ENCODE measurements around the gene DCTPP1. TPM values are rescaled to one million over a fixed set of nuclear protein-coding genes. Genes with fewer than 3 reads are reported as not detected.
"Not testable (repeated sequence)": the region's sequence is repeated elsewhere in the genome, so short reads cannot be mapped to it uniquely, and the experiment has no call there.

DCTPP1 gene
- total and polyA plus RNA-seq, 4 donors: 18.1 to 49.5 (median 35.3) TPM

DNA sequence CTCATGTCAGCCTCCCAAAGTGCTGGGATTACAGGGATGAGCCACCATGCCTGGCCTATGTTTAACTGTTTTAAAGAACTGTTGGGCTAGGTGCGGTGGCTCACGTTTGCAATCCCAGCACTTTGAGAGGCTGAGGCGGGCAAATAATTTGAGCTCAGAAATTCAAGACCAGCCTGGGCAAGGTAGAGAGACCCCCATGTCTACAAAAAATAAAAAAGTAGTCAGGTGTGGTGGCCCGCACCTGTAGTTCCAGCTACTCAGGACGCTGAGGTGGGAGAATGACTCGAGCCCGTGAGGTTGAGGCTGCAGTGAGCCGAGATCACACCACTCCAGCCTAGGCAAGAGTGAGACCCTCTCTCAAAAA lies 40.8 kb upstream of the DCTPP1 start:
- Histone ChIP-seq H3K4me3 (ENCODE audit: low read depth, low read length) (no peak overlapping the region), H3K27me3 (ENCODE audit: control insufficient read depth, insufficient read depth, low read length) (peaks cover 27% of the 10 kb centered on the region), H3K27ac (ENCODE audit: low read depth, low read length) (no peak overlapping the region), H3K4me1 (ENCODE audit: control insufficient read depth, insufficient read depth, low read length) (no peaks in the 10 kb centered on the region), H3K36me3 (ENCODE audit: control insufficient read depth, insufficient read depth, low read length) (no peaks in the 10 kb centered on the region), H3K9me3 (ENCODE audit: control insufficient read depth, insufficient read depth, low read length) (no peaks in the 10 kb centered on the region)
- 88% methylated on average over 5 of the region's 8 CpGs for WGBS (ENCODE audit: insufficient coverage)
- DNase-seq (ENCODE audit: low read depth in 4 of 6, low spot score in 6 of 6): no peak

DNA sequence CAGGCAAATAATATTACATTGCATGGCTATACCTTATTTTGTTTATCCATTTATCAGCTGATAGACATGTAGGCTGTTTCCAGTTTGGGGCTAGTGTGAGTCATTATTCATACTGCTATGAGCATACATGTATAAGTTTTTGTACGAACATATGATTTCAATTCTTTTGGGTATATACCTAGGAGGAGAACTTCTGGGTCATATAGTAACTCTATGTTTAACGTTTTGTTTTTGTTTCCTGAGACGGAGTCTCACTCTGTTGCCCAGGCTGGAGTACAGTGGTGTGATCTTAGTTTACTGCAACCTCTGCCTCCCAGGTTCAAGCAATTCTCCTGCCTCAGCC lies 40.3 kb upstream of the DCTPP1 start:
- H3K36me3 ChIP-seq (ENCODE audit: control insufficient read depth, insufficient read depth, low read length): no peaks in the 10 kb centered on the region
- DNase-seq (ENCODE audit: low read depth in 4 of 6, low spot score in 6 of 6): no peak
- no peaks in the 10 kb centered on the region for H3K4me1 ChIP-seq (ENCODE audit: control insufficient read depth, insufficient read depth, low read length)
- H3K27ac ChIP-seq (ENCODE audit: low read depth, low read length): no peak overlapping the region
- no peak overlapping the region for H3K4me3 ChIP-seq (ENCODE audit: low read depth, low read length)
- H3K27me3 ChIP-seq (ENCODE audit: control insufficient read depth, insufficient read depth, low read length): peaks cover 24% of the 10 kb centered on the region
- H3K9me3 ChIP-seq (ENCODE audit: control insufficient read depth, insufficient read depth, low read length): no peaks in the 10 kb centered on the region
- WGBS (ENCODE audit: insufficient coverage): no CpG with 5 or more reads among the region's 3 CpGs

DNA sequence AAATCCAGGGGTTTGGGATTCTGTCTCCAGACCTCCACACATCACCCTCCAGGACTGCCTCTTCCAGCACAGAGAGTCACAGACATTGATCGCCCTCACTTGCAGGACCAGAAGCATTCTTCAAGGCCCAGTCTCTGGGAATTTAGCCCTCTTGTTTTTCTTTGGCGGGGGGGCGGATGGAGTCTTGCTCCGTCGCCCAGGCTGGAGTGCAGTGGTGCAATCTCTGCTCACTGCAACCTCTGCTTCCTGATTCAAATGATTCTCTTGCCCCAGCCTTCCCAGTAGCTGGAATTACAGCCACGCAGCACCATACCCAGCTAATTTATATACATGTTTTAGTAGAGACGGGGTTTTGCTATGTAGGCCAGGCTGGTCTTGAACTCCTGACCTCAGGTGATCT lies 34.2 kb upstream of the DCTPP1 start:
- 90% methylated on average over 6 of the region's 7 CpGs for WGBS (ENCODE audit: insufficient coverage)
- no peak overlapping the region for H3K4me3 ChIP-seq (ENCODE audit: low read depth, low read length)

DNA sequence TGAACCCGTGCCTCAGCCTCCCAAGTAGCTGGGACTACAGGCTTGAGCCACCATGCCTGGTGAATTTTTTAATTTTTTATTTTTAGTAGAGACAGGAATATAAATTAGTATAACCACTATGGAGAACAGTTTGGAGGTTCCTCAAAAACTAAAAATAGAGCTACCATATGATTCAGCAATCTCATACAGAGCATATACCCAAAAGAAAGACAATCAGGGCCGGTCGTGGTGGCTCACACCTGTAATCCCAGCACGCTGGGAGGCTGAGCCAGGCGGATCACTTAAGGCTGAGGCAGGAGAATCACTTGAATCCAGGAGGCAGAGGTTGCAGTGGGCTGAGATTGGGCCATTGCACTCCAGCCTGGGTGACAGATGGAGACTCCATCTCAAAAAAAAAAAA lies 31.6 kb upstream of the DCTPP1 start:
- 90% methylated on average over 2 of the region's 5 CpGs for WGBS (ENCODE audit: insufficient coverage)
- H3K4me1 ChIP-seq (ENCODE audit: control insufficient read depth, insufficient read depth, low read length); H3K27ac ChIP-seq (ENCODE audit: low read depth, low read length); H3K36me3 ChIP-seq (ENCODE audit: control insufficient read depth, insufficient read depth, low read length); H3K4me3 ChIP-seq (ENCODE audit: low read depth, low read length); H3K27me3 ChIP-seq (ENCODE audit: control insufficient read depth, insufficient read depth, low read length); DNase-seq (ENCODE audit: low read depth in 4 of 6, low spot score in 6 of 6); H3K9me3 ChIP-seq (ENCODE audit: control insufficient read depth, insufficient read depth, low read length): not testable (repeated sequence)

More for the DNA sequence above, 34.2 kb upstream of the DCTPP1 start:
- no peak for DNase-seq (ENCODE audit: low read depth in 4 of 6, low spot score in 6 of 6)
- H3K36me3 ChIP-seq (ENCODE audit: control insufficient read depth, insufficient read depth, low read length): no peaks in the 10 kb centered on the region
- no peaks in the 10 kb centered on the region for H3K9me3 ChIP-seq (ENCODE audit: control insufficient read depth, insufficient read depth, low read length)
- H3K4me1 ChIP-seq (ENCODE audit: control insufficient read depth, insufficient read depth, low read length): no peaks in the 10 kb centered on the region
- H3K27ac ChIP-seq (ENCODE audit: low read depth, low read length): no peak overlapping the region
- H3K27me3 ChIP-seq (ENCODE audit: control insufficient read depth, insufficient read depth, low read length): no peaks in the 10 kb centered on the region

DNA sequence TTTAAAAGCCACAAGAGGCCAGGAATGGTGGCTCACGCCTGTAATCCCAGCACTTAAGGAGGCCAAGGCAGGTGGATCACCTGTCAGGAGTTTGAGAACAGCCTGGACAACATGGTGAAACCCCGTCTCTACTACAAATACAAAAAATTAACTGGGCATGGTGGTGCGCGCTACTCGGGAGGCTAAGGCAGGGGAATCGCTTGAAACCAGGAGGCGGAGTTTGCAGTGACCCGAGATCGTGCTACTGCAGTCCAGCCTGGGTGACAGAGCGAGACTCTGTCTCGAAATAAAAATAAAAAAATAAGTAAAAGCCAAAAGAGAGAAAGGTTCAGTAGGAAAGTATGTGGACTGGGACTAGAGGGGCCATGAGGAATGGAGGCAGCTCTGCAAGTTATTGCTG lies 29.6 kb upstream of the DCTPP1 start:
- no peaks in the 10 kb centered on the region for H3K4me1 ChIP-seq (ENCODE audit: control insufficient read depth, insufficient read depth, low read length)
- H3K27ac ChIP-seq (ENCODE audit: low read depth, low read length): no peak overlapping the region
- no peak for DNase-seq (ENCODE audit: low read depth in 4 of 6, low spot score in 6 of 6)
- no peaks in the 10 kb centered on the region for H3K36me3 ChIP-seq (ENCODE audit: control insufficient read depth, insufficient read depth, low read length)
- H3K27me3 ChIP-seq (ENCODE audit: control insufficient read depth, insufficient read depth, low read length): no peaks in the 10 kb centered on the region
- no peak overlapping the region for H3K4me3 ChIP-seq (ENCODE audit: low read depth, low read length)
- H3K9me3 ChIP-seq (ENCODE audit: control insufficient read depth, insufficient read depth, low read length): no peaks in the 10 kb centered on the region
- 75% methylated on average over 10 of the region's 11 CpGs for WGBS (ENCODE audit: insufficient coverage)

DNA sequence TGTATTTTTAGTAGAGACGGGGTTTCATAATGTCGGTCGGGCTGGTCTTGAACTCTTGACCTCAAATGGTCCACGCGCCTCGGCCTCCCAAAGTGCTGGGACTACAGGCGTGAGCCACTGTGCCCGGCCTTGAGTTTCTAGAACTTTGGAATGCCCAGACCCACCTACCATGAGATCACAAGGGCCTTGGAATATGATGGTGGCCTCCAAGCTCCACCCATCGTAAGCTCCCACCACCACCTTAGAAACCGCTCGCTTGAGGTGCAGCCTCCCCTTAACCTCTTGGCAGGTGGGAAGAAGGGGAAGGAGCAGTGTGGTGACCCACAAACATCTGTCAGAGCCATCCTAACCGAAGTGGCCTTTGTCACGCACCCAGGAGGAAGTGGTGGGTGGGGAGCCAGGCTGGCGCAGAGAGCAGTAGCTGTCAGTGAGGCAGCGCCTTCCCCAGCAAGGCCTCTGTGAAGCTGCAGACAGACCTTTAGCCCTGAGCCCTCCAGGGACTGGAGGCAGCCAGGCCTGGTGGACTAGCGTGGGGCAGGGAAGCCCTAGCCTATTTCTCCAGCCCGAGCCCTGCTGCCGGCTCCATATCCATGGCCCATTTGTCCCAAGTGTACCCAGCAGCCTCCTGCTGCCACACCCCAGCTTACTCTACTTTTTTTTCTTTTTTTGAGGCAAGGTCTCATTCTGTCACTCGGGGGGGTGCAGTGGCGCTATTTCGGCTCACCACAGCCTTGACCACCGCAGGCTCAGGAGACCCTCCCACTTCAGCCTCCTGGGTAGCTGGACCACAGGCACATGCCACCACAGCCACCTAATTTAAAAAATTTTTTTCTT lies 28.9 kb upstream of the DCTPP1 start:
- WGBS (ENCODE audit: insufficient coverage): 83% methylated on average over 19 of the region's 22 CpGs
- no peaks in the 10 kb centered on the region for H3K27me3 ChIP-seq (ENCODE audit: control insufficient read depth, insufficient read depth, low read length)
- H3K27ac ChIP-seq (ENCODE audit: low read depth, low read length): no peak overlapping the region
- H3K36me3 ChIP-seq (ENCODE audit: control insufficient read depth, insufficient read depth, low read length): no peaks in the 10 kb centered on the region
- DNase-seq (ENCODE audit: low read depth in 4 of 6, low spot score in 6 of 6): no peak
- no peaks in the 10 kb centered on the region for H3K9me3 ChIP-seq (ENCODE audit: control insufficient read depth, insufficient read depth, low read length)
- H3K4me3 ChIP-seq (ENCODE audit: low read depth, low read length): no peak overlapping the region
- no peaks in the 10 kb centered on the region for H3K4me1 ChIP-seq (ENCODE audit: control insufficient read depth, insufficient read depth, low read length)

DNA sequence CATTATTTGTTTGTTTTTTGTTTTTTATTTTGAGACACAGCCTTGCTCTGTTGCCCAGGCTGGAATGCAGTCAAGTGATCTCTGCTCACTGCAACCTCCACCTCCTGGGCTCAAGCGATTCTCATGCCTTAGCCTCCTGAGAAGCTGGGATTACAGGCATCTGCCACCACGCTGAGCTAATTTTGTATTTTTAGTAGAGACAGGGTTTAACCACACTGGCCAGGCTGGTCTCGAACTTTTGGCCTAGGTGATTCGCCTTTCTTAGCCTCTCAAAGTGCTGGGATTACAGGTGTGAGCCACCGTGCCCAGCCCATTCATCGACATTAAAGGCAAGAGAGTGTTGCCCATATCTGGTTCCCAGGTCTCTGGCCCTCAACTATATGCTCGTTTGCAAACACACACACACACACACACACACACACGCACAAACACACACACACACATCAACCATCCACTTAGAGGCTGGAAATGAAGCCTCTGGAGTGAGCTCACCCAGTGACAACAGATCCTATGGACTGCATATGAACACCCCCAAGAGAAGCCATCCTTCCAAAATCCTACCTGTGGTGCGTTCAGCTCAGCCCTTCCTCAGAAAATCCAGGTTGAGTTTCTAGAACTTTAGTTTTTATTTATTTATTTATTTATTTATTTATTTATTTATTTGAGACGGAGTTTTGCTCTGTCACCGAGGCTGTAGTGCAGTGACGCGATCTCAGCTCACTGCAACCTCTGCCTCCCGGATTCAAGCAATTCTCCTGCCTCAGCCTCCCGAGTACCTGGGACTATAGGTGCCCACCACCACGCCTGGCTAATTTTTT lies 28.1 kb upstream of the DCTPP1 start:
- 90% methylated on average over 11 of the region's 16 CpGs for WGBS (ENCODE audit: insufficient coverage)
- H3K27me3 ChIP-seq (ENCODE audit: control insufficient read depth, insufficient read depth, low read length): no peaks in the 10 kb centered on the region
- H3K36me3 ChIP-seq (ENCODE audit: control insufficient read depth, insufficient read depth, low read length): no peaks in the 10 kb centered on the region
- no peak for DNase-seq (ENCODE audit: low read depth in 4 of 6, low spot score in 6 of 6)
- H3K9me3 ChIP-seq (ENCODE audit: control insufficient read depth, insufficient read depth, low read length): no peaks in the 10 kb centered on the region
- no peak overlapping the region for H3K4me3 ChIP-seq (ENCODE audit: low read depth, low read length)
- no peak overlapping the region for H3K27ac ChIP-seq (ENCODE audit: low read depth, low read length)
- no peaks in the 10 kb centered on the region for H3K4me1 ChIP-seq (ENCODE audit: control insufficient read depth, insufficient read depth, low read length)

DNA sequence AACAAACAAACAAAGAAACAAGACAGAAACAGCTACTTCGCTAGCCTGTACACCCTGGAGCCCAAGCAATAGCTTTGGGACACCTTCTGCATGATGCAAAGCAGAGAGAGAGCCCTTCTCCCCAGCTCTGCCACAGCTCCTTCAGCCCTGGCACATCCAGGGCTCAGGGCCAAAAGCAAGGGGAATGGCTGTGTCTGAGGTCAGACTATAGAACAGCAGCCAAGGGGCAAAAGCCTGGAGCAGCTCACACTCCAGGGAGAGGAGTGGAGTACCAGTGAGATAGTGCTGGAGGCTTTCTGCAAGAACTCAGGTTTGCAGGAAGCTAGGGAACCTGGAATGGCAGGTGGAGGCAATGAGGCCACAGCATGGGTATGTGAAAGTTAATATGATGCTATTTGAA lies 27.4 kb upstream of the DCTPP1 start:
- 67% methylated on average over 1 of the region's 1 CpG for WGBS (ENCODE audit: insufficient coverage)
- no peak overlapping the region for H3K27ac ChIP-seq (ENCODE audit: low read depth, low read length)
- H3K27me3 ChIP-seq (ENCODE audit: control insufficient read depth, insufficient read depth, low read length): no peaks in the 10 kb centered on the region
- no peaks in the 10 kb centered on the region for H3K36me3 ChIP-seq (ENCODE audit: control insufficient read depth, insufficient read depth, low read length)
- H3K4me3 ChIP-seq (ENCODE audit: low read depth, low read length): no peak overlapping the region
- no peaks in the 10 kb centered on the region for H3K9me3 ChIP-seq (ENCODE audit: control insufficient read depth, insufficient read depth, low read length)
- DNase-seq (ENCODE audit: low read depth in 4 of 6, low spot score in 6 of 6): no peak
- no peaks in the 10 kb centered on the region for H3K4me1 ChIP-seq (ENCODE audit: control insufficient read depth, insufficient read depth, low read length)

DNA sequence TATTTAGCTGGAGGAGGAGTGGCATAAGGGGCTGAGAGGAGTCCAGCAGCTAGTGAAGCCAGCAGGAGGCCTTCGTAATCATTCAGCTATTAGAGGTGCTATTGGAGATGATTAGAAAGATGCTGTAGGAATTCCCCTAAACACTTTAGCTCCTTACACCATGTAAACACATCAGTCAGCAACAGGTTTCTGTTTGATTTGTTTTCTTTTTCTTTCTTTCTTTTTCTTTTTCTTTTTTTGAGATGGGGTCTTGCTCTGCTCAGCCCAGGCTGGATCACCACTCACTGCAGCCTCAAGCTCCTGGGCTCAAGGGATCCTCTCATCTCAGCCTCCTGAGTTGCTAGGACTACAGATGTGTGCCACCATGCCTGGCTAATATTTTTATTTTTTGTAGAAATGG lies 26.5 kb upstream of the DCTPP1 start:
- Histone ChIP-seq H3K27me3 (ENCODE audit: control insufficient read depth, insufficient read depth, low read length) (no peaks in the 10 kb centered on the region), H3K4me3 (ENCODE audit: low read depth, low read length) (no peak overlapping the region), H3K9me3 (ENCODE audit: control insufficient read depth, insufficient read depth, low read length) (no peaks in the 10 kb centered on the region), H3K27ac (ENCODE audit: low read depth, low read length) (no peak overlapping the region), H3K4me1 (ENCODE audit: control insufficient read depth, insufficient read depth, low read length) (no peaks in the 10 kb centered on the region), H3K36me3 (ENCODE audit: control insufficient read depth, insufficient read depth, low read length) (no peaks in the 10 kb centered on the region)
- DNase-seq (ENCODE audit: low read depth in 4 of 6, low spot score in 6 of 6): no peak
- WGBS (ENCODE audit: insufficient coverage): no CpG with 5 or more reads among the region's 1 CpG
